Astrocyte of the spinal cord (primary cell): Measurements from ENCODE around the gene ADAMTS6.

Experiments used
- DNase-seq: peaks from one replicate; pipeline ENCODE4 v3.0.0; 2011; ENCODE audit warnings: low read depth, low spot score
- H3K4me3 ChIP-seq: 2 replicates; pipeline ENCODE4 v1.5.1; 2011; ENCODE audit warnings: low read depth, mild to moderate bottlenecking, low read length, moderate library complexity
- in situ Hi-C: cut with HindIII; loops from 2 replicates; pipeline ENCODE4 v1.10.0; 2017; ENCODE audit warnings: low sequenced_read_pairs
- TF ChIP-seq, protein P1 (sequence below): IDR thresholded peaks from 2 replicates; pipeline ENCODE4 v1.5.1; 2012; ENCODE audit warnings: low read depth, mild to moderate bottlenecking, low read length, inconsistent platforms

Gene ADAMTS6

DNA sequence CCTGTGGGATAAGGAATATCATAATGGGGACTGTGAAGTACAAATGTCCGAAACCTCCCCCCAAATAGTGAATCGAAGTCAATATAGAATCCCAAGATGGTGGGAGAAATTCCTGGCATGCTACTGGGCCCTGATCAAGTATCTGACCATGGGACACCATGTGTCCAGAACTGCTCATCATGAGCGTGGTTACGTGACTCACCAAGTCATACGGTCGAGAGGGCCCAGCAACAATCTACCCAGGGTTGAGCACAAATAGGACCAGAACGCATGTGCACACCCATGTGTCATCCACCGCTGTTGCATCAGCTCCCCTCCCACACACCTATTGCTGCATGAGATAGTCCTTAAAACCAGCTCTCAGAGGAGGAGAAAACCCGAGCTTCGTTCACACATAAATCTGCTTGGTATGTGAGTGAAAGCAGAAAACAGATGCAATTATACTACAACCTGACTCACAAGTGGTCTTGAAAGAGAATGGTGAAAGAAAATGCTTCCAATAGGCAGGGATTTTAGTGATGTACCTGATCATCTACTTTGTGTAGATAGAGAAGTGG, 359.8 kb downstream of the ADAMTS6 start:
- peak; percentile 55 for DNase-seq

DNA sequence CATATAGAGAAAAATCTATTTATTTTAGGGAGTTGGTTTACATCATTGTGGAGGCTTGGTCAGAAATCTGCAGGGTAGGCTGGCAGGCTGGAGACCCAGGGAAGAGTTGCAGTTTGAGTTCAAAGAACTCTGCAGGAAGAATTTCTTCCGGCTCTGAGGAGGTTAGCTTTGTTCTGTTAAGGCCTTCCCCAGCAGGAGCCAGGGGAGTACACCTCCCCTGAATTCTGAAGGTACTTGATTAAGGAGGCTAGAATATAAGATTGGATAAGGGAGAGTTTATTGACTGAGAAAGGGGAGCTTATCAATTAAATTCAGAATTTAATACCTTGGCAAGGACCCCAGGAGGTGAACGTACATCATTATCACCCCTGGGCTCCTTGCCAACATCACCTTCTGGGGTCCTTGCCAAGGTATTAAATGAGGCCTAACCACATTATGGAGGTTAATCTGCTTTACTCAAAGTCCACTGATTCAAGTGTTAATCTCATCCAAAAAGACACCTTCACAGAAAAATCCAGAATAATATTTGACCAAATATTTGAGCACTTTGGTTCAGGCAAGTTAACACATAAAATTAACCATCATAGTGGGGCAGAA, 361.3 kb downstream of the ADAMTS6 start:
- in situ Hi-C loops: no loop called here
- TF ChIP-seq, protein P1, sequence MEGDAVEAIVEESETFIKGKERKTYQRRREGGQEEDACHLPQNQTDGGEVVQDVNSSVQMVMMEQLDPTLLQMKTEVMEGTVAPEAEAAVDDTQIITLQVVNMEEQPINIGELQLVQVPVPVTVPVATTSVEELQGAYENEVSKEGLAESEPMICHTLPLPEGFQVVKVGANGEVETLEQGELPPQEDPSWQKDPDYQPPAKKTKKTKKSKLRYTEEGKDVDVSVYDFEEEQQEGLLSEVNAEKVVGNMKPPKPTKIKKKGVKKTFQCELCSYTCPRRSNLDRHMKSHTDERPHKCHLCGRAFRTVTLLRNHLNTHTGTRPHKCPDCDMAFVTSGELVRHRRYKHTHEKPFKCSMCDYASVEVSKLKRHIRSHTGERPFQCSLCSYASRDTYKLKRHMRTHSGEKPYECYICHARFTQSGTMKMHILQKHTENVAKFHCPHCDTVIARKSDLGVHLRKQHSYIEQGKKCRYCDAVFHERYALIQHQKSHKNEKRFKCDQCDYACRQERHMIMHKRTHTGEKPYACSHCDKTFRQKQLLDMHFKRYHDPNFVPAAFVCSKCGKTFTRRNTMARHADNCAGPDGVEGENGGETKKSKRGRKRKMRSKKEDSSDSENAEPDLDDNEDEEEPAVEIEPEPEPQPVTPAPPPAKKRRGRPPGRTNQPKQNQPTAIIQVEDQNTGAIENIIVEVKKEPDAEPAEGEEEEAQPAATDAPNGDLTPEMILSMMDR: no peak

More for the DNA sequence above, 359.8 kb downstream of the ADAMTS6 start:
- in situ Hi-C loops: no loop called here
- no peak overlapping the region for H3K4me3 ChIP-seq
- TF ChIP-seq, protein P1: no peak

DNA sequence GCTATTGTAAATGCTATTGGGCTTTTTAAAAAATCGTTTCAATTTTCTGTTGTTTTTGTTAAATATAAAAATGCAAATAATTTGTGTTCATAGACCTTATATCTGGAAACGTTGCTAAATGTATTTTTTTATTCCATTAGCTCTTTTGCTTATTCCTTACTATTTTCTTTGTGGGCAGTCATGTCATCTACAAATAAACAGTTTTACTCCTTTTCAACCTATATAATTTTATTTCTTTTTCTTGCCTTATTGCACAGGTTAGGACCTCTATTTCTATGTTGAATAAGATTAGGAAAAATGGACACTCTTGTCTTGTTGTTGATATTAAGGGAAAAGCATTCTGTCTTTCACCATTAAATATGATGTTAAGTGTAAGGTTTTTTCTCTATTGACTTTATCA, 364.2 kb downstream of the ADAMTS6 start:
- no peak for DNase-seq
- TF ChIP-seq, protein P1: no peak
- H3K4me3 ChIP-seq: no peak overlapping the region
- in situ Hi-C loops: no loop called here

More for the DNA sequence above, 361.3 kb downstream of the ADAMTS6 start:
- DNase-seq: no peak
- H3K4me3 ChIP-seq: no peak overlapping the region

DNA sequence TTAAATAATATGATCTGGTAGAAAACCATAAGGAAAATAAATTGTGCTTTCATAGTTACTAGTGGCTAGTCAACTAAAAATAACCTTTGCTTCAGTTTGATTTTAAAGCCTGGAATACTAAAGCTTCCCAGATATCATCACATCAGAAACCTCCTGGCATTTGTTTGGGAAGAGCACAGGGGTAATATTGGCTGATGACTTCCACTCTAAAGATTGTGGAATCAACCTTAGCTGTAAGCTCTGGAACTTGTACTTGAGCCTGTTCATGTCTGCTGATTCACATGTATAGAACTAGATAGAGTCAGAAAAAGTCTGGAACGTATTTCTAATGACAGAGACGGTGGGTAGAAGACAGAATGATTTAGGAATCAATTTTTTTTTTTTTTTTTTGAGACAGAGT, 367.9 kb downstream of the ADAMTS6 start:
- in situ Hi-C loops: no loop called here
- no peak overlapping the region for H3K4me3 ChIP-seq
- DNase-seq: no peak
- TF ChIP-seq, protein P1: no peak

DNA sequence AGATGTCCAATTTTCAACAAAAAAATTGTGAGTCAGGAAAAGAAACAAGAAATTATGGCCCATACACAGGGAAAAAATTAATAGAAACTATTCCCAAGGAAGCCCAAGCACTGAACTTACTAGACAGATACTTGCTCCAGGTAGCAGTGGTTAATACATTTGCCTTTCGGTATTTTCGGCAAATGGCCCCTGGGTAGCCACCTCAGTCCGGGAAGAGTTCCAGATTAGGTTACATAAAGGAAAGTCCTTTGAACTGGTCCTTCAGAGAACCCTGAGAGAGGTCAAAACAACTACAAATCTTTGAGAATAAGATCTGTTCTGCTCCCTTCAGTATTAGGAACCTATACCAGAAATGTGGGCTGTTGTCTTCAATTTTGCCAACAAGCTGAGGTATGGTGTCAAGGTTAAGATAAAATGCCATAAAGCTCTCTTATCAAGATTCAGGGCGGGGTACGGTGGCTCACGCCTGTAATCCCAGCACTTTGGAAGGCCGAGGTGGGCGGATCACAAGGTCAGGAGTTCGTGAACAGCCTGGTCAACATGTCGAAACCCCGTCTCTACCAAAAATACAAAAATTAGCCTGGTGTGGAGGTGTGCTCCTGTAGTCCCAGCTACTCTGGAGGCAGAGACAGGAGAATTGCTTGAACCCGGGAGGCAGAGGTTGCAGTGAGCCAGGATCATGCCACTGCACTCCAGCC, 369.6 kb downstream of the ADAMTS6 start:
- TF ChIP-seq, protein P1: no peak
- H3K4me3 ChIP-seq: no peak overlapping the region
- DNase-seq: no peak
- in situ Hi-C loops: no loop called here

DNA sequence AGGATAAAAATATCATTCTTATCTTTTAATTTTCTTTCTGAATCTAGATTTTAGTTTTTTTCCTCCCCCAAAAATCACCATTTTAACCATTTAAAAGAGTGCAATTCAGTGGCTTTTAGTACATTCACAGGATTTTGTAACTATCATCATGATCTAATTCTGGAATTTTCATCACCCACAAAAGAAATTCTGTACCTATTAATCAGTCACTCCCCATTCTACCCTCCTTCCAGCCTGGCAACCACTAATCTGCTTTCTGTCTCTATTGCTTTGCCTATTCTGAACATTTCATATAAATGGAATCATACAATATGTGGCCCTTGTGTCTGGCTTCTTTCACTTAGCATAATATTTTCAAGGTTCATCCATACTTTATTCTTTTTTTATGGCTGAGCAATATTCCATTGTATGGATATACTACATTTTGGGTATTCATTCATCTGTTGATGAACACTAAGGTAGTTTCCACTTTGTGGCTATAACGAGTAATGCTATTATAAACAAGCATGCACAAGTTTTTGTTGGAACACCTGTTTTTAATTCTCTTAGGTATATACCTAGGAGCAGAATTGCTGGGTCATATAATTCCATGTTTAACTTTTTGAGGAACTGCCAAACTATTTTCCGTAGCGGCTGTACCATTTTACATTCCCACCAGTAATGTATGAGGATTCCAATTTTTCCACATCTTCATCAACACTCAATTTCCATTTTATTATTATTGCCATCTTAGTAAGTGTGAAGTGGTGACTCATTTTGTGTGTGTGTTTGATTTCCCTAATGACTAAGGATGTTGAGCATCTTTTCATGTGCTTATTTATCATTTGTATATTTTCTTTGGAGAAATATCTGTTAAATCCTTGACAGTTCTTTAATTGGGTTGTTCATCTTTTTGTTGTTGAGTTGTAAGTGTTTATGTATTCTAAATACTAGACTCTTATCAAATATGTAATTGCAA, 372.7 kb downstream of the ADAMTS6 start:
- TF ChIP-seq, protein P1: no peak
- in situ Hi-C loops: no loop called here
- DNase-seq: peak; percentile 40
- H3K4me3 ChIP-seq: no peak overlapping the region
